WTC11 (cell line): ENCODE results near the gene SUPT16H. TPM values are rescaled to one million over a fixed set of nuclear protein-coding genes. Genes with fewer than 3 reads are reported as not detected.

Source experiments
- ATAC-seq: fragments of 200-7000 bp; cut with Tn5 transposase; 2 replicates; pipeline ENCODE4 v1.10.0; 2021; ENCODE audit warnings: mild to moderate bottlenecking, moderate library complexity
- CTCF ChIA-PET: fragments of 300-600 bp; sonication (Branson Sonifier 250); formaldehyde crosslinking; loops from one replicate; lab custom pipeline; 2021; ENCODE audit warnings: antibody characterized with exemption; lab: Charles Lee
- POLR2A ChIA-PET: fragments of 350-600 bp; sonication (Branson Sonifier 250); formaldehyde crosslinking; loops from one replicate; lab custom pipeline; 2021; ENCODE audit warnings: antibody characterized with exemption; lab: Charles Lee
- DNase-seq: peaks from one replicate; pipeline ENCODE4 v3.0.0; 2021; ENCODE audit warnings: low spot score
- H3K27ac Mint-ChIP-seq: 2 replicates; pipeline ENCODE4 v1.8.0; 2021; ENCODE audit warnings: mixed read lengths
- H3K27me3 Mint-ChIP-seq: 2 replicates; pipeline ENCODE4 v1.8.0; 2021; ENCODE audit warnings: low read depth, mild to moderate bottlenecking, moderate library complexity, mixed read lengths
- H3K36me3 Mint-ChIP-seq: 2 replicates; pipeline ENCODE4 v1.8.0; 2021; ENCODE audit warnings: mixed read lengths
- H3K4me1 Mint-ChIP-seq: 2 replicates; pipeline ENCODE4 v1.8.0; 2022; ENCODE audit warnings: mixed read lengths
- H3K4me3 Mint-ChIP-seq: 2 replicates; pipeline ENCODE4 v1.8.0; 2021; ENCODE audit warnings: mild to moderate bottlenecking, moderate library complexity, mixed read lengths
- H3K9me3 Mint-ChIP-seq: 2 replicates; pipeline ENCODE4 v1.8.0; 2021; ENCODE audit warnings: mixed read lengths
- ELF4 ChIP-seq: sonication (generic); formaldehyde crosslinking; IDR thresholded peaks from 2 replicates; pipeline ENCODE4 v1.8.1; 2022; ENCODE audit warnings: low read depth, mild to moderate bottlenecking, moderate library complexity, missing genetic modification reagents
- ETV6 ChIP-seq: sonication (generic); formaldehyde crosslinking; IDR thresholded peaks from 2 replicates; pipeline ENCODE4 v1.8.1; 2022; ENCODE audit warnings: mild to moderate bottlenecking, missing genetic modification reagents
- FOXJ3 ChIP-seq: sonication (generic); formaldehyde crosslinking; IDR thresholded peaks from 2 replicates; pipeline ENCODE4 v1.9.0; 2021; ENCODE audit warnings: missing genetic modification reagents, mild to moderate bottlenecking, borderline replicate concordance
- GRHL2 ChIP-seq: fragments of 250-450 bp; sonication (Bioruptor Pico); IDR thresholded peaks from 2 replicates; pipeline ENCODE4 v1.8.0; 2022; ENCODE audit warnings: mild to moderate bottlenecking, moderate library complexity; ENCODE audit not compliant: insufficient replicate concordance, severe bottlenecking
- GTF2I ChIP-seq: fragments of 250-450 bp; sonication (Bioruptor Pico); conservative IDR thresholded peaks from 2 replicates; pipeline ENCODE4 v1.4.0; 2021; ENCODE audit warnings: mild to moderate bottlenecking
- JUN ChIP-seq: sonication (generic); formaldehyde crosslinking; IDR thresholded peaks from 2 replicates; pipeline ENCODE4 v1.8.0; 2023; ENCODE audit warnings: mild to moderate bottlenecking, missing genetic modification reagents
- MYBL2 ChIP-seq: sonication (generic); formaldehyde crosslinking; IDR thresholded peaks from 2 replicates; pipeline ENCODE4 v1.8.1; 2023; ENCODE audit warnings: mild to moderate bottlenecking, moderate library complexity, missing genetic modification reagents
- NR1H2 ChIP-seq: sonication (generic); formaldehyde crosslinking; IDR thresholded peaks from 2 replicates; pipeline ENCODE4 v1.9.0; 2021; ENCODE audit warnings: mild to moderate bottlenecking, moderate library complexity, missing genetic modification reagents
- PREB ChIP-seq: sonication (generic); formaldehyde crosslinking; IDR thresholded peaks from 2 replicates; pipeline ENCODE4 v1.8.1; 2022; ENCODE audit warnings: mild to moderate bottlenecking, missing genetic modification reagents, moderate library complexity, borderline replicate concordance
- PRRX2 ChIP-seq: fragments of 250-450 bp; sonication (Bioruptor Pico); IDR thresholded peaks from 2 replicates; pipeline ENCODE4 v1.8.0; 2021; ENCODE audit warnings: mild to moderate bottlenecking
- RELA ChIP-seq: sonication (generic); formaldehyde crosslinking; IDR thresholded peaks from 2 replicates; pipeline ENCODE4 v1.8.1; 2022; ENCODE audit warnings: missing genetic modification reagents, mild to moderate bottlenecking, borderline replicate concordance
- SMAD3 ChIP-seq: sonication (generic); formaldehyde crosslinking; IDR thresholded peaks from 2 replicates; pipeline ENCODE4 v1.8.0; 2022; ENCODE audit warnings: missing genetic modification reagents, mild to moderate bottlenecking, borderline replicate concordance
- SP1 ChIP-seq: sonication (generic); formaldehyde crosslinking; conservative IDR thresholded peaks from 2 replicates; pipeline ENCODE4 v1.8.1; 2022; ENCODE audit warnings: missing genetic modification reagents
- TCF7 ChIP-seq: sonication (generic); formaldehyde crosslinking; IDR thresholded peaks from 2 replicates; pipeline ENCODE4 v1.8.0; 2022; ENCODE audit warnings: mild to moderate bottlenecking, low read depth, missing genetic modification reagents, moderate library complexity
- USF1 ChIP-seq: sonication (generic); formaldehyde crosslinking; IDR thresholded peaks from 2 replicates; pipeline ENCODE4 v1.8.0; 2022; ENCODE audit warnings: mild to moderate bottlenecking, missing genetic modification reagents
- USF2 ChIP-seq: sonication (generic); formaldehyde crosslinking; IDR thresholded peaks from 2 replicates; pipeline ENCODE4 v1.8.1; 2023; ENCODE audit warnings: mild to moderate bottlenecking, missing genetic modification reagents, moderate library complexity
- ZNF138 ChIP-seq: sonication (generic); formaldehyde crosslinking; conservative IDR thresholded peaks from 2 replicates; pipeline ENCODE4 v1.8.1; 2022; ENCODE audit warnings: mild to moderate bottlenecking, moderate library complexity, missing genetic modification reagents
- ZNF671 ChIP-seq: fragments of 250-450 bp; sonication (Bioruptor Pico); IDR thresholded peaks from 2 replicates; pipeline ENCODE4 v1.8.0; 2021; ENCODE audit warnings: mild to moderate bottlenecking
- total RNA-seq: library from RNA; stranded (reverse); gene quantifications from 3 replicates; pipeline ENCODE4 v1.2.3, GENCODE V29; 2021
- TF ChIP-seq, protein P1 (sequence below): fragments of 250-450 bp; sonication (Bioruptor Pico); IDR thresholded peaks from 2 replicates; pipeline ENCODE4 v1.9.0; 2021; ENCODE audit warnings: mild to moderate bottlenecking
- TF ChIP-seq, protein P2 (sequence below): sonication (generic); formaldehyde crosslinking; IDR thresholded peaks from 2 replicates; pipeline ENCODE4 v1.8.1; 2022; ENCODE audit warnings: low read depth, missing genetic modification reagents, borderline replicate concordance
- TF ChIP-seq, protein P3 (sequence below): sonication (generic); formaldehyde crosslinking; IDR thresholded peaks from 2 replicates; pipeline ENCODE4 v1.8.0; 2023; ENCODE audit warnings: missing genetic modification reagents, mild to moderate bottlenecking, borderline replicate concordance
- TF ChIP-seq, protein P4 (sequence below): sonication (generic); formaldehyde crosslinking; IDR thresholded peaks from 2 replicates; pipeline ENCODE4 v1.8.1; 2022; ENCODE audit warnings: missing genetic modification reagents, borderline replicate concordance

Gene SUPT16H
- total RNA-seq, 1 experiment from 2014 or later = 178 TPM

DNA sequence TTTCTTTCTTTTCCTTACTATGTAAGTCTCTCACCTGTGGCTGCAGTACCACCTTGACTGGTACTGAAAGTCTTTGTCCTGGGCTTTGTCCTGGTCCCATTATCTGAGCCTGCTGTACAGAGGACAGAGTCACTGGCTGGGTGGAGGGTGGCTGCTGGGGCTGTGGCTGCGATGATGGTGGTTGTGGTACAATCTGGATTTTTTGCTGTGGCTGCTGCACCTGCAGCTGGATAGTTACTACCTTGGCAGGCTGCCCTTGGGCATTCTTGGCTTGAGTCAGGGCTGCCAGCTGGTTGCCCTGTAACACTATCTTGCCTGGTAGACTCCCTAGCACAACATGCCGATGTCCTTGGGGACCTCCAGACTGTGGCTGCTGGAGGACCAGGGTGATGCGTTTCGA lies 45.1 kb upstream of the SUPT16H start:
- ATAC-seq = no peak
- Mint-ChIP-seq H3K9me3 (no peaks in the 10 kb centered on the region), H3K27me3 (no peaks in the 10 kb centered on the region), H3K4me1 (no peaks in the 10 kb centered on the region), H3K4me3 (no peak overlapping the region), H3K36me3 (peaks cover 75% of the 10 kb centered on the region), H3K27ac (no peak overlapping the region)
- TF ChIP-seq PRRX2 (CRISPR knock-in tag) (no peak), MYBL2 (CRISPR knock-in tag) (no peak), JUN (CRISPR knock-in tag) (no peak), USF2 (no peak), ZNF671 (CRISPR knock-in tag) (no peak), SP1 (CRISPR knock-in tag) (no peak), PREB (CRISPR knock-in tag) (no peak), ETV6 (no peak), USF1 (CRISPR knock-in tag) (no peak), GTF2I (CRISPR knock-in tag) (no peak), GRHL2 (CRISPR knock-in tag) (no peak)
- TF ChIP-seq, protein P1, sequence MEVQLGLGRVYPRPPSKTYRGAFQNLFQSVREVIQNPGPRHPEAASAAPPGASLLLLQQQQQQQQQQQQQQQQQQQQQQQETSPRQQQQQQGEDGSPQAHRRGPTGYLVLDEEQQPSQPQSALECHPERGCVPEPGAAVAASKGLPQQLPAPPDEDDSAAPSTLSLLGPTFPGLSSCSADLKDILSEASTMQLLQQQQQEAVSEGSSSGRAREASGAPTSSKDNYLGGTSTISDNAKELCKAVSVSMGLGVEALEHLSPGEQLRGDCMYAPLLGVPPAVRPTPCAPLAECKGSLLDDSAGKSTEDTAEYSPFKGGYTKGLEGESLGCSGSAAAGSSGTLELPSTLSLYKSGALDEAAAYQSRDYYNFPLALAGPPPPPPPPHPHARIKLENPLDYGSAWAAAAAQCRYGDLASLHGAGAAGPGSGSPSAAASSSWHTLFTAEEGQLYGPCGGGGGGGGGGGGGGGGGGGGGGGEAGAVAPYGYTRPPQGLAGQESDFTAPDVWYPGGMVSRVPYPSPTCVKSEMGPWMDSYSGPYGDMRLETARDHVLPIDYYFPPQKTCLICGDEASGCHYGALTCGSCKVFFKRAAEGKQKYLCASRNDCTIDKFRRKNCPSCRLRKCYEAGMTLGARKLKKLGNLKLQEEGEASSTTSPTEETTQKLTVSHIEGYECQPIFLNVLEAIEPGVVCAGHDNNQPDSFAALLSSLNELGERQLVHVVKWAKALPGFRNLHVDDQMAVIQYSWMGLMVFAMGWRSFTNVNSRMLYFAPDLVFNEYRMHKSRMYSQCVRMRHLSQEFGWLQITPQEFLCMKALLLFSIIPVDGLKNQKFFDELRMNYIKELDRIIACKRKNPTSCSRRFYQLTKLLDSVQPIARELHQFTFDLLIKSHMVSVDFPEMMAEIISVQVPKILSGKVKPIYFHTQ = no peak
- TF ChIP-seq, protein P2, sequence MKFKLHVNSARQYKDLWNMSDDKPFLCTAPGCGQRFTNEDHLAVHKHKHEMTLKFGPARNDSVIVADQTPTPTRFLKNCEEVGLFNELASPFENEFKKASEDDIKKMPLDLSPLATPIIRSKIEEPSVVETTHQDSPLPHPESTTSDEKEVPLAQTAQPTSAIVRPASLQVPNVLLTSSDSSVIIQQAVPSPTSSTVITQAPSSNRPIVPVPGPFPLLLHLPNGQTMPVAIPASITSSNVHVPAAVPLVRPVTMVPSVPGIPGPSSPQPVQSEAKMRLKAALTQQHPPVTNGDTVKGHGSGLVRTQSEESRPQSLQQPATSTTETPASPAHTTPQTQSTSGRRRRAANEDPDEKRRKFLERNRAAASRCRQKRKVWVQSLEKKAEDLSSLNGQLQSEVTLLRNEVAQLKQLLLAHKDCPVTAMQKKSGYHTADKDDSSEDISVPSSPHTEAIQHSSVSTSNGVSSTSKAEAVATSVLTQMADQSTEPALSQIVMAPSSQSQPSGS = no peak
- TF ChIP-seq, protein P3, sequence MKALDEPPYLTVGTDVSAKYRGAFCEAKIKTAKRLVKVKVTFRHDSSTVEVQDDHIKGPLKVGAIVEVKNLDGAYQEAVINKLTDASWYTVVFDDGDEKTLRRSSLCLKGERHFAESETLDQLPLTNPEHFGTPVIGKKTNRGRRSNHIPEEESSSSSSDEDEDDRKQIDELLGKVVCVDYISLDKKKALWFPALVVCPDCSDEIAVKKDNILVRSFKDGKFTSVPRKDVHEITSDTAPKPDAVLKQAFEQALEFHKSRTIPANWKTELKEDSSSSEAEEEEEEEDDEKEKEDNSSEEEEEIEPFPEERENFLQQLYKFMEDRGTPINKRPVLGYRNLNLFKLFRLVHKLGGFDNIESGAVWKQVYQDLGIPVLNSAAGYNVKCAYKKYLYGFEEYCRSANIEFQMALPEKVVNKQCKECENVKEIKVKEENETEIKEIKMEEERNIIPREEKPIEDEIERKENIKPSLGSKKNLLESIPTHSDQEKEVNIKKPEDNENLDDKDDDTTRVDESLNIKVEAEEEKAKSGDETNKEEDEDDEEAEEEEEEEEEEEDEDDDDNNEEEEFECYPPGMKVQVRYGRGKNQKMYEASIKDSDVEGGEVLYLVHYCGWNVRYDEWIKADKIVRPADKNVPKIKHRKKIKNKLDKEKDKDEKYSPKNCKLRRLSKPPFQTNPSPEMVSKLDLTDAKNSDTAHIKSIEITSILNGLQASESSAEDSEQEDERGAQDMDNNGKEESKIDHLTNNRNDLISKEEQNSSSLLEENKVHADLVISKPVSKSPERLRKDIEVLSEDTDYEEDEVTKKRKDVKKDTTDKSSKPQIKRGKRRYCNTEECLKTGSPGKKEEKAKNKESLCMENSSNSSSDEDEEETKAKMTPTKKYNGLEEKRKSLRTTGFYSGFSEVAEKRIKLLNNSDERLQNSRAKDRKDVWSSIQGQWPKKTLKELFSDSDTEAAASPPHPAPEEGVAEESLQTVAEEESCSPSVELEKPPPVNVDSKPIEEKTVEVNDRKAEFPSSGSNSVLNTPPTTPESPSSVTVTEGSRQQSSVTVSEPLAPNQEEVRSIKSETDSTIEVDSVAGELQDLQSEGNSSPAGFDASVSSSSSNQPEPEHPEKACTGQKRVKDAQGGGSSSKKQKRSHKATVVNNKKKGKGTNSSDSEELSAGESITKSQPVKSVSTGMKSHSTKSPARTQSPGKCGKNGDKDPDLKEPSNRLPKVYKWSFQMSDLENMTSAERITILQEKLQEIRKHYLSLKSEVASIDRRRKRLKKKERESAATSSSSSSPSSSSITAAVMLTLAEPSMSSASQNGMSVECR (CRISPR knock-in tag) = no peak
- ChIA-PET CTCF (no interaction called here), POLR2A (no interaction called here)
- DNase-seq = no peak

DNA sequence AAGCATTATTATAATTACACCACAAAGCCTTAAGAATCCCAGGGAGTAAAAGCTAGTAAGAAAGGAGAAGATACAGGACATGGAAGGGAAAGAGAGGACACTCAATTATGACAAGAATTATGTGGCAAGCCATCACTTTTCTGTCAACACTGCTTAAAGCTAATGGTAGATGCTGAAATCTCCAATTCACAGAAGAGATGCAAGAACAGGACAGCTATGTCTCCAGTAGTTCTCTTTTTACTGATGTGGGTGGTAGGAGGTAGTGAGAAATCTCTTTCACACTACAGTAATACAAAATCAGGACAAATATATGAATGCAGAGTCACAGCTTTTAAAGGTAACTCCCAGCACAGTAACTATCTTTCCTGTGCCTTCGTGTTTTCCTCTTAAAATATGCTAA lies 42.9 kb upstream of the SUPT16H start:
- Mint-ChIP-seq H3K9me3 (no peaks in the 10 kb centered on the region), H3K27me3 (no peaks in the 10 kb centered on the region), H3K4me3 (no peak overlapping the region), H3K36me3 (peaks cover 90% of the 10 kb centered on the region), H3K4me1 (no peaks in the 10 kb centered on the region), H3K27ac (no peak overlapping the region)
- TF ChIP-seq RELA (no peak), FOXJ3 (CRISPR knock-in tag) (no peak), ELF4 (CRISPR knock-in tag) (no peak), TCF7 (no peak), ZNF138 (CRISPR knock-in tag) (no peak), SMAD3 (no peak), NR1H2 (no peak), ETV6 (no peak)
- TF ChIP-seq, protein P4, sequence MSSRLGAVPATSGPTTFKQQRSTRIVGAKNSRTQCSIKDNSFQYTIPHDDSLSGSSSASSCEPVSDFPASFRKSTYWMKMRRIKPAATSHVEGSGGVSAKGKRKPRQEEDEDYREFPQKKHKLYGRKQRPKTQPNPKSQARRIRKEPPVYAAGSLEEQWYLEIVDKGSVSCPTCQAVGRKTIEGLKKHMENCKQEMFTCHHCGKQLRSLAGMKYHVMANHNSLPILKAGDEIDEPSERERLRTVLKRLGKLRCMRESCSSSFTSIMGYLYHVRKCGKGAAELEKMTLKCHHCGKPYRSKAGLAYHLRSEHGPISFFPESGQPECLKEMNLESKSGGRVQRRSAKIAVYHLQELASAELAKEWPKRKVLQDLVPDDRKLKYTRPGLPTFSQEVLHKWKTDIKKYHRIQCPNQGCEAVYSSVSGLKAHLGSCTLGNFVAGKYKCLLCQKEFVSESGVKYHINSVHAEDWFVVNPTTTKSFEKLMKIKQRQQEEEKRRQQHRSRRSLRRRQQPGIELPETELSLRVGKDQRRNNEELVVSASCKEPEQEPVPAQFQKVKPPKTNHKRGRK (CRISPR knock-in tag) = no peak
- CTCF ChIA-PET = no interaction called here
- ATAC-seq (no peak), DNase-seq (no peak)
- POLR2A ChIA-PET = no interaction called here
